Measurements from ENCODE around the gene IGF1.

- no peak for TF ChIP-seq CTCF (IDR thresholded peaks at IDR 0.05)
- TF ChIP-seq POLR2A (IDR thresholded peaks at IDR 0.05): no peak
These were observed 41.5 kb downstream of the IGF1 start for GRCh38 chr12:102438827-102439210.
